HTR-8/SVneo (cell line): ENCODE data around the gene C1R.

Source experiments
- DNase-seq: peaks from one replicate; pipeline ENCODE4 v3.0.0; 2011; ENCODE audit warnings: low spot score, mixed read lengths; ENCODE audit not compliant: insufficient read length
- FAIRE-seq: peaks from 2 replicates; lab custom pipeline; 2011; peaks lifted over from hg19 to GRCh38; lab: Jason Lieb, UNC

The C1R gene

DNA sequence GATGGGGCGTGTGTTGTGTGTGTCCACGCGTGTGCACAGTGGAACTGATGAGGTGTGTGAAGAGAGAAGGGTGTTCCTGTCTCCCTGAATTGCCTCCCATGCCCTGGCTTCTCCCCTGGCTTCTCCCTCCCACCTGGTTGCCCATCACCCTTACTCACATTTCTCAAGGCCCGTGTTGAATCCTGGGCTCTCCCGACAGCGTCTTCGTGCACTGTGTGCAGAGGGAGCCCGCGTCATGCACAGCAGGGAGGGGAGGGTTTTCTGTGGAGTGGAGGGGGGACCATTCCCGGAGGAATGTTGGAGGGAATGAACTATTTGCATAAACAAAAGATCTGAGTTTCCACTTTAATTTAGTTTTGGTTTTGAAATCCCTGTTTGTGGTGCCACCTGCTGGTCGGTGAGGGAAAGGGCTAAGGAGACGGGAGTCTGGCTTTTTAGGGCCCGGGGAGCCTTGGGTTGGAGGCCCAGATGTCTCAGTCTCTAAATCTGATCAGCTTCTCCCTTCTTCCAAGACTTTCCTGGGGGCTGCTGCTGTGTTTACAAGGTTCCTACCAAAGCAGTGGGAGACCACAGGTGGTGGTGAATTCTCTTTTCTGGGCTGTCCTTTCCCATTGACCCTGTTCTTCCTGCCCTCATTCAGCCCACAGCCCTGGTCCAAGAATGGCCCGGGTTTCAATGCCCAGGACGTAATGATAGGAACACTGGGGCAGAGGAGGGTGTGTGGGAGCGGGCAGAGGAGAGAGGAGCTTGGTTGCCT lies at the start of gene C1R:
TSS of gene C1R (minus strand) at position 217 of the 757 bp plus-strand sequence. CDS start at position 160, 57 bp downstream.
- DNase-seq, result peak; percentile 84
- FAIRE-seq, result peak; percentile 86

GRCh38 chr12:7141351-7142005 lies 49.2 kb upstream of the C1R start:
- FAIRE-seq, result no peak

GRCh38 chr12:7139200-7139599 lies 47.0 kb upstream of the C1R start:
- no peak for DNase-seq
- no peak for FAIRE-seq

More at GRCh38 chr12:7141351-7142005, 49.2 kb upstream of the C1R start:
- DNase-seq, result no peak

- FAIRE-seq (no peak), DNase-seq (no peak)
These were observed 45.7 kb upstream of the C1R start for GRCh38 chr12:7137908-7138307.

DNA sequence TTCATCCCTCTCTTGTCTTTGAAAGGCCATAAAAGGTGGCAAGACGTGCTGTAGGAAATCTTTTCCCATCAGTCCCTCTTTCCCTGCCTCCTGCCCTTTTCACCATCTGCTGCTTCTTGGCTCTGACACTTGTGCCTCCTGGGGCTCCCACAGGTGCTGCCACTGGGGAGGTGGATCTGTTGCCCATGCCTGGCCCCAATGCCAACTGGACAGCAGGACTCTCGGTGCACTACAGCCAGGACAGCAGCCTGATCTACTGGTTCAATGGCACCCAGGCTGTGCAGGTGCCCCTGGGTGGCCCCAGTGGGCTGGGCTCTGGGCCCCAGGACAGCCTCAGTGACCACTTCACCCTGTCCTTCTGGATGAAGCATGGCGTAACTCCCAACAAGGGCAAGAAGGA lies 44.4 kb upstream of the C1R start:
- FAIRE-seq, result no peak
- DNase-seq, result no peak

DNA sequence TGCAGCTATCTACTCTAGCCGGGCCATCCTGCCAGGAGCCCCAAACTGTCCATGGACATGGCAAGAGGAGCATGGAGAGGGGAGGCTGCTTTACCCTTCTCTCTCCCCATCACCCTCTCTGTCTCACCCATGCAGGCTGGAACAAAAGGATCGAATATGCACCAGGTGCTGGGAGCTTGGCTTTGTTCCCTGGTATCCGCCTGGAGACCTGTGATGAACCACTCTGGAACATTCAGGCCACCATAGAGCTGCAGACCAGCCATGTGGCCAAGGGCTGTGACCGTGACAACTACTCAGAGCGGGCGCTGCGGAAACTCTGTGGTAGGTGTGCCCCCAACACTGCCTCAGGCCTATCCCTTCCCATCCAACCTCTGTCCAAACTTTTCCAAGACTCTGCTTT lies 43.8 kb upstream of the C1R start:
- FAIRE-seq (peak; percentile 23), DNase-seq (no peak)

- DNase-seq, result no peak
- no peak for FAIRE-seq
These were observed 42.3 kb upstream of the C1R start for GRCh38 chr12:7134396-7135166.

GRCh38 chr12:7131502-7131866 lies 39.2 kb upstream of the C1R start:
- DNase-seq (no peak), FAIRE-seq (peak; percentile 72)

GRCh38 chr12:7130701-7131501 lies 38.7 kb upstream of the C1R start:
- DNase-seq (peak; percentile 81), FAIRE-seq (peak; percentile 89)

GRCh38 chr12:7129872-7130691 lies 37.8 kb upstream of the C1R start, which contains the start of gene CLSTN3:
TSS of gene CLSTN3 (plus strand) at chr12:7130371. CDS start at chr12:7130649, 278 bp downstream.
- FAIRE-seq (peak; percentile 92), DNase-seq (peak; percentile 100)

DNA sequence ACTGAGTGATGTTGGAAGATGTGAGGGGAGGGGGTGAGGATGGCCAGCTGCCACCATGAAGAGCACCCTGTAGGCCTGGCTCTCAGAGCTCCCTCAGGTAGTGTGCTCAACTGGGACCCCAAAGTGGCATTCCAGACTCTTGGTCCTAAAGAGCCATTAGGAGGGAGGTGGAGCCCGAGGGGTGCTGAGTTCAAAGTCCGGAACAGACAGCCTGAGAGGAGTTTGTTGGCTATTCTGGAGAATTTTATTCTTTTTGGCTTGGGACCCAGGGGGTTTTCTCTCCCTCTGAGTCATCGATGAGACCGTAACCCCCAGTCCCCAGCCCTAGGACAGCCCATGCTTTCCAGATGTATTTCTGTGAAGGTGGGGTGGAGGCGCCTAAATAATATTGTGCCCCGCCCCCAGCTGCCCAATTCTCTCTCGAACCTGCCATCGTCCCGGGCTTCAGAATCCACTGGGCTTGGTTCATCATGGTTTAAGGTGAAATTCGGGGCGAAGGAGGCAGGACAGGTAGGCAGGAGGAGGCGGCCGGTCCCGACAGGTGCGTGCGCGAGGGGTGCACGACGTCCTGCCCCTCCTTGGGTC lies 37.1 kb upstream of the C1R start:
- FAIRE-seq (peak; percentile 80), DNase-seq (no peak)

- peak; percentile 62 for FAIRE-seq
- no peak for DNase-seq
These were observed 36.5 kb upstream of the C1R start, which contains the start of gene RBP5 for GRCh38 chr12:7128681-7129286. TSS of gene RBP5 (minus strand) at chr12:7128889. CDS start at chr12:7128775, 114 bp downstream.

GRCh38 chr12:7127916-7128626 lies 35.8 kb upstream of the C1R start:
- FAIRE-seq (peak; percentile 69), DNase-seq (no peak)

- DNase-seq (no peak), FAIRE-seq (peak; percentile 69)
These were observed 33.5 kb upstream of the C1R start for GRCh38 chr12:7125632-7126227.

GRCh38 chr12:7123806-7124522 lies 31.7 kb upstream of the C1R start:
- DNase-seq (no peak), FAIRE-seq (no peak)

DNA sequence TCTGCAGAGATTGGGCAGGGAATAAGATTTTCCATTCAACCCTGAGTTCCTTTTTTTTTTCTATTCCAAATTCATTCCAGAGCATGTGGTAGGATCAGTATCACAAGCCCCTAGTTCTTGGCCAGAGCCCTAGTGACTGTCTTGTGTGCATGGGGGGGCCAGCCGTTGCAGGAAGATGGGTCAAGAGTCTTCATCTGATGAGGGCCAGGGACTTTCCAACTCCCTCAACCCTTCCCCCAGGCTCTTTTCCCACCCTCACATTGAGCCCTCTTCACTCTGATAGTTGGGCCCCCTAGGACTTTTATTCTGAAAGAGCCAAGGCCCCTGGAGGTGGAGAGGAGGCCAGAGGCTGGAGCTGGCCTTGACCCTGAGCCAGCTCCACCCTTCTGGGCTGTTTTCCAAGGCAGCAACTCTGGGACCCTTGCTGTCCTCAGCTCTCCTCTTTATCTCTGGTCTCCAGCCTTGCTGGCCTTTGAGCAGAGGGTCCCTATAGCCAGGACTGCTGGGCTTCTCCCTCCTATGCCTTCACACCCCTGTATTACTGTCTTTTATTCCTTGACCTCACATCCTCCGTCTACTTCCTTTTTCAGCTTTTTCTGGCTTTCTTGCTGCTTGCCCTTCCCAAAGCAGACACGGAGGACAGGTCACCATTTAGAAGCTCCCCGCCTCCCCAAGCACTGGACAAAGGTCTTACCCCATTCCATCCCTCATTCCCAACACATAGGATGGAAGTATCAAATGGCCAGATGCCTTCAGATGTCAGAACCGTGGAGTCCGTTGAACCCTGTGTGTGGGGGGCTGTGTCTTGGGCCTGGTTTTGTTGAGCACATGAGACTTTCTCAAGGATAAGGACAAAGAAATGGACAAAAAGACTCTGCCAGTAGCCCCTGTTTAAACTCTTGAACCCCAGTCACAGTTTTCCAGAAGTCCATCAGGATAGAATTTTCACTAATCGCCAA lies 30.8 kb upstream of the C1R start:
- DNase-seq (no peak), FAIRE-seq (no peak)
